Measurements from ENCODE around the gene PILRA. TPM values are rescaled to one million over a fixed set of nuclear protein-coding genes. Genes with fewer than 3 reads are reported as not detected.

The PILRA gene
- total and polyA plus RNA-seq, 2 experiments from 2014 or later = 0.38 to 5.3 TPM

- TF ChIP-seq CTCF (conservative IDR thresholded peaks at IDR 0.05; ENCODE audit: low read depth in 2 of 2) = no peak
- TF ChIP-seq CREB1 (CRISPR knock-in tag; IDR thresholded peaks at IDR 0.05; ENCODE audit: low read depth) = no peak
- TF ChIP-seq REST (IDR thresholded peaks at IDR 0.05; ENCODE audit: unreplicated experiment) = no peak
- TF ChIP-seq ETS1 (IDR thresholded peaks at IDR 0.05) = no peak
These were observed 11.5 kb downstream of the PILRA start (continued) for GRCh38 chr7:100384628-100385294.

- no peak for ATAC-seq
- H3F3A ChIP-seq (replicated peaks; ENCODE audit: low read depth) = no peaks in the 10 kb centered on the region
- H3K27ac Mint-ChIP-seq = no peak overlapping the region
- TF ChIP-seq EZH2phosphoT487 (IDR thresholded peaks at IDR 0.05; ENCODE audit: unreplicated experiment) (no peak), STAT1 (IDR thresholded peaks at IDR 0.05; ENCODE audit: unreplicated experiment) (no peak), NANOG (IDR thresholded peaks at IDR 0.05; ENCODE audit: borderline replicate concordance) (no peak), ZNF114 (CRISPR knock-in tag; IDR thresholded peaks at IDR 0.05) (no peak), ETS1 (IDR thresholded peaks at IDR 0.05) (no peak), ZNF462 (CRISPR knock-in tag; IDR thresholded peaks at IDR 0.05) (no peak), ZNF331 (CRISPR knock-in tag; IDR thresholded peaks at IDR 0.05; ENCODE audit: low read depth) (no peak)
These were observed 13.7 kb downstream of the PILRA start for GRCh38 chr7:100386940-100387339.

More at GRCh38 chr7:100386940-100387339, 13.7 kb downstream of the PILRA start:
- Histone ChIP-seq H4K20me1 (replicated peaks; ENCODE audit: insufficient read depth) (no peaks in the 10 kb centered on the region), H3K79me2 (replicated peaks; ENCODE audit: insufficient read depth) (no peaks in the 10 kb centered on the region), H3K27ac (ENCODE audit: low read depth) (no peak overlapping the region), H3K4me1 (ENCODE audit: insufficient read depth) (no peaks in the 10 kb centered on the region; the same call in 1 of the 2 replicates), H2AFZ (no peak overlapping the region), H3K27me3 (ENCODE audit: insufficient read depth) (peaks cover 4% of the 10 kb centered on the region; the same call in 1 of the 2 replicates), H3K4me2 (no peak overlapping the region), H3K9me2 (ENCODE audit: insufficient read depth) (0 out of 2 replicates have a peak, but pooled peaks cover 4% of the 10 kb centered on the region), H3K36me3 (ENCODE audit: insufficient read depth) (no peaks in the 10 kb centered on the region), H3K4me3 (no peak overlapping the region)
- Mint-ChIP-seq H3K4me3 (no peak overlapping the region), H3K27me3 (ENCODE audit: insufficient read depth, low read depth, poor library complexity) (peaks cover 10% of the 10 kb centered on the region), H3K9me3 (no peaks in the 10 kb centered on the region; the same call in 2 of the 3 replicates), H3K36me3 (ENCODE audit: low read depth) (no peaks in the 10 kb centered on the region; the same call in 2 of the 3 replicates), H3K4me1 (peaks cover 9% of the 10 kb centered on the region)
- no peak for DNase-seq (ENCODE audit: low spot score)
